Measurements from ENCODE around the gene MRPL47. TPM values are rescaled to one million over a fixed set of nuclear protein-coding genes. Genes with fewer than 3 reads are reported as not detected.

The MRPL47 gene
- total and polyA plus RNA-seq, 10 of the 15 experiments (the other 5 are each of a cell fraction or from before 2014, with no cell fraction given) = 40.6 to 237 (median 73.9) TPM

DNA sequence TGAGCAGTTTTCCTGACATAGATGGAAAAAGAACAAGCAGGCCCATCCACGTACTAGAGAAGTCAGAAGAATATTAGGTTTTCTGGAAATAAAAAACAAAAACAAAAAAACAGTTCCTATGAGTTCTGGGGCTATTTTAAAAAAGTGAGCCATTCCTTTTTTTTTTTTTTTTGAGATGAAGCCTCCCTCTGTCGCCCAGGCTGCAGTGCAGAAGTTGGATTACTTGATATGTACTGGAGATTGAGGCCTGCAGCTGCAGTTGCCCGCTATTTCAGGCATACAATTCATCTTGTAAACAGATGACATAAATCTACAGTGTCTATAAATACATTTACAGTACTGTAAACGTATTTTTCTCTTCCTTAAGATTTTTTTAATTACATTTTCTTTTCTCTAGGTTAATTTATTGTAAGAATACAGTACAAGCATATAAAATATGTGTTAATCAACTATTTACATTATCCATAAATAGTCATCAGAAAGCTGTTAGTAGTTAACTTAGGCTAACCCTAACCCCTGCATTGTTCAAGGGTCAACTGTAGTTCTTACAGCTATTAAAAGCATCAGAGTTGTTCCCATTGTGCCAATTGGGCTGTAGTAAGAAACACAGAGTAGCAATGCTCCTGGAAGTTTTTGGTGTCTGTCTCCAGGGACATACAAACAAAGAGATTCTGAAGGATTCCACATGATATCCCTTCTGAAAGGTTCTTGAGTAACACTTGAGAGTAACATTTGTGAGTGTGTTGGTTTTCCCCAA is 52.9 kb downstream of the MRPL47 start:
- ChIA-PET POLR2A (interaction anchor here (0.5 to 0.6 kb wide), 2 partner anchors 9 to 82 kb away, joined by 3 read pairs; no protein-coding TSS in a partner anchor), RAD21 (ENCODE audit: unreplicated experiment) (no interaction called here), SMC1A (ENCODE audit: uncharacterized antibody, unreplicated experiment) (interaction anchor here (0.6 to 1.2 kb wide), 3 partner anchors 11 to 366 kb away, joined by 3 to 4 read pairs (median 3); no protein-coding TSS in a partner anchor), CTCF (interaction anchor here (0.6 to 1.9 kb wide), 2 partner anchors 10 to 327 kb away, joined by 4 to 7 read pairs; no protein-coding TSS in a partner anchor)
- WGBS (ENCODE audit: insufficient coverage, insufficient replicate concordance, low lambda C conversion rate, missing lambda C conversion rate) = 43% methylated on average over 4 of the region's 4 CpGs
- H4K20me1 ChIP-seq (ENCODE audit: control insufficient read depth, insufficient read depth) = no peaks in the 10 kb centered on the region
- ATAC-seq = no peak
- peaks cover 3% of the 10 kb centered on the region; the same call in 1 of the 2 replicates for H3K4me1 ChIP-seq (ENCODE audit: control insufficient read depth, insufficient read depth, low read length)
- H3K4me2 ChIP-seq (ENCODE audit: control insufficient read depth, insufficient read depth) = no peak overlapping the region
- H3K27me3 ChIP-seq (replicated peaks in 1 of 2; ENCODE audit: control insufficient read depth in 2 of 2, insufficient read depth in 2 of 2, low read length in 1 of 2) = no peaks in the 10 kb centered on the region
- H3K79me2 ChIP-seq (ENCODE audit: control insufficient read depth, insufficient read depth, low read length) = no peaks in the 10 kb centered on the region
- H2AFZ ChIP-seq (ENCODE audit: control insufficient read depth, low read depth, low read length) = no peak overlapping the region
- no peaks in the 10 kb centered on the region for H3K9me3 ChIP-seq (replicated peaks; ENCODE audit: control insufficient read depth, insufficient read depth, low read length)
- intact Hi-C loops (cut with micrococcal nuclease; ENCODE audit: unreplicated experiment) (loop anchor here (10.0 kb wide), 1 partner anchor 447 kb away; no protein-coding TSS in a partner anchor), in situ Hi-C loops (cut with MboI) (loop anchor here (25.0 kb wide), 1 partner anchor 1114 kb away; no protein-coding TSS in a partner anchor)
- H3K36me3 ChIP-seq (ENCODE audit: control insufficient read depth in 2 of 2, insufficient read depth in 2 of 2, low read length in 1 of 2) = no peaks in the 10 kb centered on the region
- H3K4me3 ChIP-seq = no peak overlapping the region
- no peak for FAIRE-seq
- BruUV-seq (replicated peaks) = no TSS peak
- DNase-seq (ENCODE audit: low read depth, low spot score) = no peak
- no peak for TF ChIP-seq MTA3 (IDR thresholded peaks at IDR 0.05; ENCODE audit: borderline replicate concordance, low read length)
- TF ChIP-seq ZZZ3 (IDR thresholded peaks at IDR 0.05; ENCODE audit: control insufficient read depth, insufficient read length, low read depth) = no peak
- no peak for TF ChIP-seq USF1 (IDR thresholded peaks at IDR 0.05; ENCODE audit: borderline replicate concordance, extremely low read length, insufficient read depth, low read depth, low read length)
- TF ChIP-seq JUND (IDR thresholded peaks at IDR 0.05; ENCODE audit: low read depth, low read length) = no peak
- TF ChIP-seq ZBED1 (IDR thresholded peaks at IDR 0.05; ENCODE audit: borderline replicate concordance) = no peak
- no peak for TF ChIP-seq POLR2A (IDR thresholded peaks at IDR 0.05; ENCODE audit: low read depth, low read length)
- TF ChIP-seq, protein P1, sequence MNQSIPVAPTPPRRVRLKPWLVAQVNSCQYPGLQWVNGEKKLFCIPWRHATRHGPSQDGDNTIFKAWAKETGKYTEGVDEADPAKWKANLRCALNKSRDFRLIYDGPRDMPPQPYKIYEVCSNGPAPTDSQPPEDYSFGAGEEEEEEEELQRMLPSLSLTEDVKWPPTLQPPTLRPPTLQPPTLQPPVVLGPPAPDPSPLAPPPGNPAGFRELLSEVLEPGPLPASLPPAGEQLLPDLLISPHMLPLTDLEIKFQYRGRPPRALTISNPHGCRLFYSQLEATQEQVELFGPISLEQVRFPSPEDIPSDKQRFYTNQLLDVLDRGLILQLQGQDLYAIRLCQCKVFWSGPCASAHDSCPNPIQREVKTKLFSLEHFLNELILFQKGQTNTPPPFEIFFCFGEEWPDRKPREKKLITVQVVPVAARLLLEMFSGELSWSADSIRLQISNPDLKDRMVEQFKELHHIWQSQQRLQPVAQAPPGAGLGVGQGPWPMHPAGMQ (IDR thresholded peaks at IDR 0.05; ENCODE audit: borderline replicate concordance) = no peak
- no peak for TF ChIP-seq TCF7 (IDR thresholded peaks at IDR 0.05; ENCODE audit: borderline replicate concordance)
- TF ChIP-seq, protein P2, sequence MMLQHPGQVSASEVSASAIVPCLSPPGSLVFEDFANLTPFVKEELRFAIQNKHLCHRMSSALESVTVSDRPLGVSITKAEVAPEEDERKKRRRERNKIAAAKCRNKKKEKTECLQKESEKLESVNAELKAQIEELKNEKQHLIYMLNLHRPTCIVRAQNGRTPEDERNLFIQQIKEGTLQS (IDR thresholded peaks at IDR 0.05; ENCODE audit: borderline replicate concordance, extremely low read depth, low read depth, low read length) = no peak
- TF ChIP-seq RB1 (IDR thresholded peaks at IDR 0.05; ENCODE audit: borderline replicate concordance) = no peak
- H3K9ac ChIP-seq (ENCODE audit: control insufficient read depth, insufficient read depth, low read length) = no peak overlapping the region
- H3K27ac ChIP-seq (ENCODE audit: control insufficient read depth, insufficient read depth) = no peak overlapping the region

Measured in GM12878 (cell line).